ENCODE data around the gene SPATA33. TPM values are rescaled to one million over a fixed set of nuclear protein-coding genes. Genes with fewer than 3 reads are reported as not detected.
A peak's percentile ranks its signal among the peaks of the same experiment; 100 is the strongest.

SPATA33 gene
- total RNA-seq, 1 experiment from 2014 or later = 17.4 TPM

- H2AK5ac ChIP-seq (ENCODE audit: insufficient read length, low read length) = no peak overlapping the region
- H3K14ac ChIP-seq (ENCODE audit: insufficient read depth, low read length) = no peak overlapping the region
- no peak overlapping the region for H2BK5ac ChIP-seq (ENCODE audit: insufficient read length, low read length)
- no peak overlapping the region for H3K18ac ChIP-seq (ENCODE audit: insufficient read length, low read depth, low read length)
- H3K4ac ChIP-seq (ENCODE audit: low read depth, low read length) = no peak overlapping the region
- H3K4me2 ChIP-seq (ENCODE audit: insufficient read depth, insufficient read length, low read length) = no peak overlapping the region
- Mint-ChIP-seq H3K9me3 (peaks cover 0 to 2% of the 10 kb centered on the region in 2 experiments; a peak in 2 of 5 replicates), H3K4me3 (no peak overlapping the region), H3K36me3 (ENCODE audit: insufficient read depth in 1 of 3, low read depth in 3 of 3) (peaks cover 0 to 5% (median 3%) of the 10 kb centered on the region in 3 experiments; a peak in 3 of 7 replicates), H3K4me1 (peaks cover 6 to 39% of the 10 kb centered on the region in 2 experiments), H3K27ac (peak overlapping the region in 1 of 3 experiments; percentile 12; a peak in 1 of 7 replicates), H3K27me3 (ENCODE audit: low read depth) (peaks cover under 1% of the 10 kb centered on the region; the same call in 1 of the 2 replicates)
- H3K23ac ChIP-seq (ENCODE audit: insufficient read length, low read depth, low read length) = no peak overlapping the region
- H3K79me1 ChIP-seq (ENCODE audit: insufficient read depth, low read depth, low read length, poor library complexity, severe bottlenecking) = no peaks in the 10 kb centered on the region
- no peaks in the 10 kb centered on the region for H3K23me2 ChIP-seq (ENCODE audit: insufficient read length, low read depth, low read length, poor library complexity, severe bottlenecking)
- H3T11ph ChIP-seq (ENCODE audit: low read length) = no peak overlapping the region
- H2AFZ ChIP-seq (ENCODE audit: low read length) = no peak overlapping the region
- no peak for TF ChIP-seq CTCF (conservative IDR thresholded peaks at IDR 0.05)
- no peak overlapping the region for H3K9ac ChIP-seq (ENCODE audit: extremely low read depth, insufficient read length, low read length)
- no peaks in the 10 kb centered on the region for H3K27me3 ChIP-seq (ENCODE audit: insufficient read depth, low read length)
- DNase-seq = no peak
- WGBS (ENCODE audit: extremely low coverage, insufficient read length, low lambda C conversion rate) = no CpG with 5 or more reads among the region's 6 CpGs
- H4K8ac ChIP-seq (replicated peaks; ENCODE audit: insufficient read length, low read depth, low read length) = no peak overlapping the region
- no peak overlapping the region for H3K27ac ChIP-seq (ENCODE audit: insufficient read length, low read depth, low read length)
- H3K4me1 ChIP-seq (ENCODE audit: insufficient read depth, low read length) = no peaks in the 10 kb centered on the region; the same call in 1 of the 2 replicates
- no peaks in the 10 kb centered on the region for H3K79me2 ChIP-seq (ENCODE audit: insufficient read depth, low read length)
- no peak overlapping the region for H2BK20ac ChIP-seq (ENCODE audit: low read depth, low read length, poor library complexity, severe bottlenecking)
- H3K9me3 ChIP-seq (ENCODE audit: control insufficient read depth, low read depth, low read length) = no peaks in the 10 kb centered on the region
- H2BK15ac ChIP-seq (ENCODE audit: low read depth, low read length) = no peak overlapping the region
- H2BK12ac ChIP-seq (ENCODE audit: insufficient read length, low read depth, low read length) = no peak overlapping the region
- no peak overlapping the region for H4K5ac ChIP-seq (ENCODE audit: insufficient read length, low read depth, low read length)
- no peak overlapping the region for H4K91ac ChIP-seq (ENCODE audit: insufficient read length, low read depth, low read length)
- H4K20me1 ChIP-seq (ENCODE audit: control insufficient read depth, insufficient read depth, insufficient read length) = no peaks in the 10 kb centered on the region
- H3K56ac ChIP-seq (ENCODE audit: insufficient read length, low read depth, low read length) = no peak overlapping the region
- no peak overlapping the region for H2BK120ac ChIP-seq (ENCODE audit: low read depth, low read length, poor library complexity, severe bottlenecking)
These were observed 40.6 kb upstream of the SPATA33 start for GRCh38 chr16:89617036-89617435.
